HG02870 (cell line): ENCODE measurements around the gene RIPPLY2.
"Not testable (repeated sequence)": the region's sequence is repeated elsewhere in the genome, so short reads cannot be mapped to it uniquely, and the experiment has no call there.

Experiments
- ATAC-seq: cut with Tn5 transposase; IDR thresholded peaks from one replicate; pipeline ENCODE4 v1.9.1; 2021; ENCODE audit warnings: mild to moderate bottlenecking, moderate library complexity; ENCODE audit not compliant: unreplicated experiment

RIPPLY2 gene, protein sequence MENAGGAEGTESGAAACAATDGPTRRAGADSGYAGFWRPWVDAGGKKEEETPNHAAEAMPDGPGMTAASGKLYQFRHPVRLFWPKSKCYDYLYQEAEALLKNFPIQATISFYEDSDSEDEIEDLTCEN

DNA sequence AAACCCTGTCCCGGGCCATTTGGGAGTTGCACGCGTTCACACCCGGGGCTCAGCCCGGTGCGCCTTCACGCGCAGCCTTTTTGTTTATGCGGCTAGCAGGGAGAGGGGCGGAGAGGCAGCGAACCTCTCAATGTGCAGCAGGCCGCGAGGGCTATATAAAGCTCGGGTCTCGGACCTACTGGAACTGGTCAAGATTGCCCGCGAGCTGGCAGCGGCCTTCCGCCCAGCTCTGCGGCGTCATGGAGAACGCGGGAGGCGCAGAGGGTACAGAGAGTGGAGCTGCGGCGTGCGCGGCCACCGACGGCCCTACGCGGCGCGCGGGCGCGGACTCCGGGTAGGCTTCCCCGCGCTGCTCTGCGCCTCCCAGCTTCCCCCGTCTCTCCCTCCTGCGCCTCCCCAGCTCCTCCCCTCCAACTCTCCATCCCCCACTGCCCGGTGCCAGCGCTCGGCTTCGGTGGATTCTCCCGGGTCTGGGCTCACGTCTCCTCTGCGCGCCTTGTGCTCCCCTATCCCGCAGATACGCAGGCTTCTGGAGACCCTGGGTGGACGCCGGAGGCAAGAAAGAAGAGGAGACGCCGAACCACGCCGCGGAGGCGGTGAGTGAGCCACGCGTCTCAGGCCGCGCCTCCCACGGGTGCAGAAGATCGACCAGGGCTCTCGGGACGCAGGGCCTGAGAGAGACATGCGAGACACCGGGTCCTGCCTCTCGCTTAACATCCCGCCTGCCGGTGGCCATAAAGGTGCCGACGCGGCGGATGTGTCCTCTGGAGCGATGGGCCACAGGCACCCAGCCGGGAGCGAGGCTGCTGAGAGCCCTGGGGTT lies at the start of gene RIPPLY2:
Gene RIPPLY2 (plus strand): TSS at position 183 of the 823 bp plus-strand sequence. CDS start 57 bp downstream, at position 240.
- peak; percentile 61 for ATAC-seq

- ATAC-seq = not testable (repeated sequence)
Measured at GRCh38 chr6:83803492-83803891, 49.7 kb upstream of the RIPPLY2 start.

DNA sequence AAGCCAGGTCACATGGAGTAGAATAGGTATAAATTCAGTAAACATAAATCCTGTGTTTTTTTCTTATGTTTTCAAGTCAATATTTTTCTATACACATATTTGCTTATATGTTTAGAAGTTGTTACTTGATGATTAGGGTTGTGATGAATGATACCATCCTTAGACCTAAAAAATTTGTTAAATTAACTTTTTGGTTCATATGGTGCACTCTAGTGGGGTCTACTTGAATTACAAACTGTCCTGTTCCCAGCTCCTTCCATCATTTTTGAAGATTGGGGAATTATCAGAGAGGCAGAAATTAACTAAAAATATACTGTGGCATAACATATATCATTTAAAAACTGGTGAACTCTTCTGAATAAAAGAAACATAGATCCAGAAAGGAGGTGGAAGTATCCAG lies 48.3 kb upstream of the RIPPLY2 start:
- no peak for ATAC-seq

DNA sequence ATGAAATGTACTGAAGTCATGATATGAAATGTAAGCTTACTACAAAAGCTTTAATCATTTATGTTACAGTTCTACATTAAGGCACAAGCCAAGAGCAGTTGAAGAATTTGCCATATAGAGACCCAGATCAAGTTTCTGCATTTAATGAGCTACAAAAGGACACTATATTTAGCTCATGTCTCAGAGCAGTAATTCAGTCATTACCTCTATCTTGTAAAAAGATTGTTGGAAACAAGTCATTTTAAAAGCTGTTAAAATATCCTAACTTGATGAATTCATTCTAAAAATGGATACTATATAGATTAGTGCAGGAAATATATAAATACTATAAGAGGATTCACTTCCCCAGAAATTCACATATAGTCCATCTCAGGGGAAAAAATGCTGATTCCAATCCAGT lies 45.2 kb upstream of the RIPPLY2 start:
- no peak for ATAC-seq

- ATAC-seq = no peak
Measured at GRCh38 chr6:83808926-83809325, 44.2 kb upstream of the RIPPLY2 start.

DNA sequence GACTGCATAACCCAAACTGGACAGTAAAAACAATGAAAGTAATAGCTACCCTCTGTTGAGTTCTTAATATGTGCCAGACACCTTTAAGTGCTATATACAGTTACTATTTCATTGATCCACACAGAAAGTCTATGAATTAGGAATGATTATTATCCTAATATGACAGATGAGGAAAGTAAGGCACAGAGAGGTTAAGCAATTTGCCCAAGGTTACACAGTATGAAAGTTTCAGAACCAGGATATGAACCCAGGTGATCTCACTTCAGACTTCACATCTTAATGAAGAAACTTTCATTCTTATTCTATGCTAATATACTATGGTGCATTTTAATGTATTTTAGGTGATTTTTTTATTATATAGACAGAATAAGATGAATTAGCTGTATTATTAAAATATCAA lies 40.6 kb upstream of the RIPPLY2 start:
- ATAC-seq = no peak

DNA sequence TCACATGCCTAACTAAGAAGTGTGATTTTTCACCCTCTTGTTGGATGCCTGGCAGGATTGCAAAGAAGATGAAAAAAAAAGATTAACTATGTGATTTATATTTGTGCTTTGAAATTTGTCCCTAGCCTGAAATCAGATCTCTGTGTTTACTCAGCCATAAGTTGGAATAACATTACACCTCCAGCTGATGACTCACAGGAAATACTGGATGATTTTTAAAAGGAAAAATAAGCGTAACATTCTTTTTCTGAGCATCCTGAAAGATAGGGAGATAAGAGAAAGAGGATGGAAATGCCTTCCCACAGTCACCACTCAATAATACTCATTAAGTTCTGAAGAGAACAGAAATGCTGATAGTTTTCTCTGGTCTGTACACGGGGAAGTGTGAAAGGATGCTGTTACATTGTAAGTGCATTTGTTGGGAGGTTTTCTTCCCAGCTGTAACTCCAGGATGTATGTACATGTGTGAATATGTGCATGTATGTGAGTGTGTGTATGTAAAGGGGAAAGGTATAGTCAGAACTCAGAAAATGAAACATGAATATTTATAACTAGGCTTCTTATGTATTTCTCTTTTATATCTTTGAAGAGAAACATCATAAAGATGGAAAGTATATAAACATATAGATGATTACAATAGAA lies 37.4 kb upstream of the RIPPLY2 start:
- no peak for ATAC-seq

- ATAC-seq = no peak
Measured at GRCh38 chr6:83822629-83823169, 30.5 kb upstream of the RIPPLY2 start.

DNA sequence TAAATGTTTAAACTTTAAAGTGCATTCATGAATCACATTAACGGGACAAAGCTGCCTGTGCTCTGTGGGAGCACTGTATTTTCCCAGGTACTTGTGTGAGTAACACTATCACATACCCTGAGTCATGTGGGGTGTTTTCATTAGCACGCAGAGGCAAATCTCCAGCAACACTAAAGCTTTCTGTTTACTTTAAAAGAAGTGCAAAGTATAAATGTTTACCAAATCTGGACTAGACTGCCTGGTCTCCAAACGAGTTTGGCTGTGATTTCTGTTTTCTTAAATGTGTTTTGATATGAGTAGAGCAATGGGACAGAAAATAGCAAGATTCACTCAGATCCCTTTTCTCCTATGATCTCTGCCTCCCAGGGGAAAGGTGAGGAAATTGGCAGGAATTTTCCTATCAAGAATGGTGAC lies 28.8 kb upstream of the RIPPLY2 start:
- no peak for ATAC-seq

DNA sequence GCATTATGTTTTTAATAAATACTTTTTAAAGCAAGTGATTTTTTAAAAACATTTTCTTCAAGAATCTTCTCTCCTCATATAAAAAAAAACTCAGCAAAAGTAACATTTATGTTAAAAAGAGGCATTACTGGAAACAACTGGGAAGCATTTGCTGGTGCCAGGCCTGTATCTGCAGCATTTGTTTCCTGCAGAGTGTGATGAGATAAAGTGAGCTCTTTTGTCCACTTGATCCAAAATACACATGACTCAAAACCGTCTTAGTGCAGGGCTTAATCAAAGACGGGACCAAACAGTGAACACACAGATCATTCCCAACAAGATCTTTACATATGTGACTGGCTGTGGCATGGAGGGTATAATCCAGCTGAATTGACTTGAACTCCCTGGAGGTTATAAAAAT lies 28.3 kb upstream of the RIPPLY2 start:
- ATAC-seq = no peak

GRCh38 chr6:83827050-83827449 lies 26.1 kb upstream of the RIPPLY2 start:
- ATAC-seq = no peak

DNA sequence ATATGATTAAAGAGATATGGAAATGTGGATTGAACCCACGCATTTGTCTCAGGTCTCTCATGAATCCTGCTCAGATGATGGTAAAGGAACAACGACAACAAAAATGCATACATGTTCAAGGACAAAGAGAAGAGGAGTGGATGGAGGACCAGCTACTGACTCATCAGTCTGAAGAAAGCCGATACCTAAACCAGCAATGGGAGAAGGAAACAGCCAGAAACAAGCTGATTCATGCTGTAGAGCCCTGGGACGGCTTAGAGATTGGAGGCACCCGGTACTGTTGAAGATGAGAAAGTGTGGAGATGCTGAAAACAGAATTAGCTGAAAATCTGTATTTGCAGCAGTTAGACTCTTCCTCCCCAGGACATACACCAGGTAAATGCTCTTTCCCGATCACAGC lies 14.4 kb upstream of the RIPPLY2 start:
- no peak for ATAC-seq

DNA sequence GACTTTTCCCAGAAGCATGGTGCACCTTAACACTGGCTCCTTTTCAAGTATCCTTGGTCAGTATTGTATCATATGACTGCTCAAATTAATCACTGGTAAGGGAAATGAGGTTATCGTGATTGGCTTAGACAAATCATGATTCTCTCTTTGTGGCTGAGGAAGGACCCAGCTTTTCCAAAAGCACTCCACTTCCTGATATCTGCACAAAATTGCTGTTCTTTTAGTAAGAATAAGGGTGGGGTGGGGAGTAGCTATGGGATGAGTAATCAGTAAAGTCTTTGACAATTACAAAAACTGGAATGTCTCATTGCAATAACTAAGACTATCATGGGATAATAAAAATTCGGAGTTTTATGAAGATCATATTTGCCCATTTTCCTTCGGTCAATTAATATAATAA lies 9.0 kb upstream of the RIPPLY2 start:
- ATAC-seq = no peak

DNA sequence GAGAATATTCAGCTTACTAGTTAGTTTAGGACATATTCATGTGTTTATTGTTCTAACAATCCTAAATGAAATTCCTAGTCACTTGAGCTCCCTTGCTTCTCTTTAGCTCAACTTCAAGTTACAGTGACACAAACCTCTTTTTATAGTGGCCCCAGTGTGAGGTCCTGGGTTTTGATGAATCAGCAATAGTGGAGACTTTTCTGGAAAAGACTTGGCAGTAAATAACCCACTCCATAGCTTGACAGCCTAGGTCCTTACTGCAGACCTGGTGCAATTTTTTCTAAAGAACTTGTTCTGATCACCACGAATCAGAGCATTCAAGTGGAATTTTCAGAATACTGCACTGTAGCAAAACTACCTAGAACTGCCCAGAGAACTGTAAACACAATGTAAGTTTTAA lies 6.9 kb upstream of the RIPPLY2 start:
- ATAC-seq = no peak

- ATAC-seq = peak; percentile 98
Measured at GRCh38 chr6:83847179-83847578, 6.0 kb upstream of the RIPPLY2 start.

GRCh38 chr6:83849127-83849526 lies 4.0 kb upstream of the RIPPLY2 start:
- no peak for ATAC-seq

DNA sequence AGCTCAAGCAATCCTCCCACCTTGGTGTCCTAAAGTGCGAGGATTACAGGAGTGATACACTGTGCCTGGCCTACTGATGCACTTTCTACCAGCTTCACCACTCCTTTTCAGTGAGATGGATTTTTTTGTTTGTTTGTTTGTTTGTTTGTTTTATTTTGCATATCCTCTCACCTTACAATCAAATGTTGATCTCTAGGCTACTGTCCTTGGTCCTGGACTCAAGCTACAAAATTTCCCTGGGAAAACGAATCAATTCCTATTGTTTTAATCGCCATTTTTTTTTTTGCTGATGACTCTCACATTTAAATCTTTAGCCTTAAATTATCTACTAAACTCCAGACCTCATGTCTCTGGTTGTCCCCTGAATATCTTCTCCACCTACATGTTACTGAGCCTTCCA lies 3.5 kb upstream of the RIPPLY2 start:
- no peak for ATAC-seq

DNA sequence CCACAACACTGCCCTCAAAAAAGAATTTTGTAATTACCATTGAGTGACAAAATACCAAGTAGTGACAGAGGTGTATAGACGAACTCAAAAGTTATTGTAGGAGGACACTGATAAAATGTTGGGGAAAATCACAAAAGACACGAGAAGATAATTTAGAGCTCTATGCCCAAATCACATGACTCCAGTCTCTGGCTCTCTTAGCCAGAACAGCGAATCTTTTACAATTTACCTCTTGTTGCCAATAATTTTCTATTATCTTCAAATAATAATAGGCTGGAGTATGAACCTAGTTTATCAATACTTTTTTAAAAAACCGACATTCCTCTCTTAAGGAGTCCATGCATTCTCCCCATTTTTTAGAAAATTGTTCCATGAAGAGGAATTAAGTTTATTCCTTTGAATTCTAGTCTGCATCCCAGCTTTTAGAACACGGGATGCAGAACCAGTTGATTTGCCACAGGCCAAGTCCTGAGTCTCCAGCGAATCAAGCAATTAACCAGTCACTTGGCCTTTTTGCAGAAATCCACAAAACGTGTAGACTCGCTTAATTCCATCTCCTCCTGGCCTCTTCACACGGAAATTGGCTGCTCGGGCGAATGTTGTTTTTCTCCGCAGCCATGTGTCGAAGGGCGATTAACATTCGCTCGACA lies 507 bp upstream of the RIPPLY2 start:
- no peak for ATAC-seq

GRCh38 chr6:83854001-83854501 lies 891 bp downstream of the RIPPLY2 start:
- ATAC-seq = no peak

- no peak for ATAC-seq
Measured at GRCh38 chr6:83854766-83855165, 1.6 kb downstream of the RIPPLY2 start.
